GM21515 (cell line): Measurements from ENCODE around the gene SLCO3A1.
"Not testable (repeated sequence)": the region's sequence is repeated elsewhere in the genome, so short reads cannot be mapped to it uniquely, and the experiment has no call there.

Experiments
- ATAC-seq: cut with Tn5 transposase; IDR thresholded peaks from one replicate; pipeline ENCODE4 v1.9.1; 2021; ENCODE audit not compliant: unreplicated experiment

The SLCO3A1 gene

GRCh38 chr15:92195241-92195640 is 341.7 kb downstream of the SLCO3A1 start:
- ATAC-seq: no peak

- no peak for ATAC-seq
These were observed 342.8 kb downstream of the SLCO3A1 start for GRCh38 chr15:92196342-92196741.

DNA sequence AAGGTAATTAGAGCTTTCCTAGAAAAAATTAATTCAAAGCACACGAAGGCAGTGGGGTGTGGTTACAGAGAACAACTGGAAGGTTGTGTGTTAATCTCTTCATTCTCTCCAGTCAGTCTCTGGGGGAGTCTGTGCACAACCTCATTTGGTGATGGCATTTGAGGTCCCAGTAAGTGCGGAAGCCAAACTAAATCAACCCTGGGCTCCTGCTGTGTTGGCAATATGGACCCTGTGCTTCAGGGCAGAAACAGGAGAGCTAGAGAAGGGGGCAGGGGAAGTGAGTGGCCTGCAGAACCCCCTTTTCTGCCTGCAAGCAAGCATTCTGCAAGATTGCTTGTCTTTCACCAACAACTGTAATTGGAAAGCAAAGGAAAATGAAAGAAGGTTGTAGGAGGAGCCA is 344.2 kb downstream of the SLCO3A1 start:
- no peak for ATAC-seq

GRCh38 chr15:92200891-92201290 is 347.4 kb downstream of the SLCO3A1 start:
- no peak for ATAC-seq

DNA sequence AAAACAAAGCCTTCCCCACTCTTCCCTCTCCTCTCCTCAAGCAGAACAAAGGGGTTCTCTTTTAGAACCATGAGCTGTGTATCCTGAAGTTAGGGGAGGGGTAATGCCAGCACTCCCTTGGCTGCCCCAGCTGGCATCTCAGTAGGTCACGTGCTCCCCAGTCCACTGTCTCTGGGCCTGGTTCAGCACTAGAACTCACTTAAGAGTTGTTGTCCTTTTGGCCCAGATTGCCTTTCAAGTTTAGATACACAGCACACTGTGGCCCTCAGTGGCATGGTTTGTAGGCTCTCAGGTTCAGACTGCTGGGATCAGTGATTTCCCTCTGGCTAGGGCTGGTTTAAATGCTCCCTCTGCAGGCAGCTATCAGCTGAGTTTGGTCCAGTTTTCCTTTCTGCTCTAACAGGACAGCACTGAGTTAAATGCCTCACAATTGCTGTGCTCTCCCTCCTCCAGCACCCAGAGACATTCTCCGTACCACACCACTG is 351.8 kb downstream of the SLCO3A1 start:
- no peak for ATAC-seq

- ATAC-seq: not testable (repeated sequence)
These were observed 354.1 kb downstream of the SLCO3A1 start for GRCh38 chr15:92207601-92208000.
